Measurements from ENCODE around the gene RAPGEF6.

DNA sequence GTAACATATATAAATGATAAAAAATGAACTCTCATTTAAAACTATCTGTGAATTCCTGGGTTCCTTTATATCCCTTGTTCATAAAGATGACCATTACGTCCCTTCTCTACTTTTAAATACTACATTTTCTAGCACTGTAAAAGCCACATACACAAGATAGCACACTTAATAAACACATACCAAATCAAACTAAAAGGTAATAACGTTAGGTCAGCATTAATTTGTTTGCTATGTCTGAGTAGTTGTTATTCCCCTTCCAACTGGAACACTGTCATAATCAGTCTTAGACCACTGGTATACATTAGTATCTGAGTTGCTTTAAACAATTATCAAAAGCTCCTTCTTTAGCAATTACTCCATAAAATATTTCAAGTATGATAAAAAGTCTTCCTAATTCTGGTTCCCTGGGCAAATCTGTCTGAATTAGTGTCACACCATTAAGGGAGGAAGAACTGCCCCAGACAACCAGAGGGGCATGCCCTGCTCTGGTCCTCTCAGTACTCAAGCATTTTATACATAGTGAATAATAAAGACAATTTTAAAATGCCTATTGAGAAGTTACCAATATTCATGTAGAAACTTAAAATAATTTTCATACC, 98.1 kb downstream of the RAPGEF6 start:
- TF ChIP-seq ZNF70 (CRISPR knock-in tag; IDR thresholded peaks at IDR 0.05) (no peak), SNAI2 (CRISPR knock-in tag; IDR thresholded peaks at IDR 0.05) (no peak)
